ENCODE results near the gene DCANP1. TPM values are rescaled to one million over a fixed set of nuclear protein-coding genes. Genes with fewer than 3 reads are reported as not detected.

The DCANP1 gene
- total RNA-seq, 1 donor from 2014 or later = not detected

- H3K4me1 Mint-ChIP-seq (ENCODE audit: unreplicated experiment) = no peaks in the 10 kb centered on the region
- TF ChIP-seq CTCF (IDR thresholded peaks at IDR 0.05) = no peak
- no peak overlapping the region for H3K4me3 Mint-ChIP-seq (ENCODE audit: unreplicated experiment)
- H3K27ac Mint-ChIP-seq (ENCODE audit: unreplicated experiment) = no peak overlapping the region
- H3K27me3 Mint-ChIP-seq (ENCODE audit: unreplicated experiment) = peaks cover 45% of the 10 kb centered on the region
- no peaks in the 10 kb centered on the region for H3K9me3 Mint-ChIP-seq (ENCODE audit: unreplicated experiment)
- H3K36me3 Mint-ChIP-seq (ENCODE audit: unreplicated experiment) = no peaks in the 10 kb centered on the region
- DNase-seq (ENCODE audit: extremely low spot score, unreplicated experiment) = no peak
Observed at GRCh38 chr5:135480511-135480910, 33.4 kb upstream of the DCANP1 start.

- H3K9me3 Mint-ChIP-seq (ENCODE audit: unreplicated experiment) = no peaks in the 10 kb centered on the region
- H3K4me1 Mint-ChIP-seq (ENCODE audit: unreplicated experiment) = no peaks in the 10 kb centered on the region
- no peak overlapping the region for H3K4me3 Mint-ChIP-seq (ENCODE audit: unreplicated experiment)
- TF ChIP-seq CTCF (IDR thresholded peaks at IDR 0.05) = no peak
- no peak overlapping the region for H3K27ac Mint-ChIP-seq (ENCODE audit: unreplicated experiment)
- peaks cover 51% of the 10 kb centered on the region for H3K27me3 Mint-ChIP-seq (ENCODE audit: unreplicated experiment)
- no peak for DNase-seq (ENCODE audit: extremely low spot score, unreplicated experiment)
- no peaks in the 10 kb centered on the region for H3K36me3 Mint-ChIP-seq (ENCODE audit: unreplicated experiment)
Observed at GRCh38 chr5:135478938-135479337, 31.8 kb upstream of the DCANP1 start.

- Mint-ChIP-seq H3K27me3 (ENCODE audit: unreplicated experiment) (peaks cover 58% of the 10 kb centered on the region), H3K4me3 (ENCODE audit: unreplicated experiment) (no peak overlapping the region), H3K36me3 (ENCODE audit: unreplicated experiment) (no peaks in the 10 kb centered on the region)
Observed at GRCh38 chr5:135477613-135478066, 30.5 kb upstream of the DCANP1 start.

GRCh38 chr5:135476615-135477581 lies 29.8 kb upstream of the DCANP1 start:
- Mint-ChIP-seq H3K4me1 (ENCODE audit: unreplicated experiment) (no peaks in the 10 kb centered on the region), H3K9me3 (ENCODE audit: unreplicated experiment) (no peaks in the 10 kb centered on the region), H3K36me3 (ENCODE audit: unreplicated experiment) (no peaks in the 10 kb centered on the region), H3K27ac (ENCODE audit: unreplicated experiment) (no peak overlapping the region), H3K4me3 (ENCODE audit: unreplicated experiment) (no peak overlapping the region), H3K27me3 (ENCODE audit: unreplicated experiment) (peaks cover 63% of the 10 kb centered on the region)
- no peak for DNase-seq (ENCODE audit: extremely low spot score, unreplicated experiment)
- no peak for TF ChIP-seq CTCF (IDR thresholded peaks at IDR 0.05)

More at GRCh38 chr5:135477613-135478066, 30.5 kb upstream of the DCANP1 start:
- Mint-ChIP-seq H3K4me1 (ENCODE audit: unreplicated experiment) (no peaks in the 10 kb centered on the region), H3K27ac (ENCODE audit: unreplicated experiment) (no peak overlapping the region), H3K9me3 (ENCODE audit: unreplicated experiment) (no peaks in the 10 kb centered on the region)
- no peak for DNase-seq (ENCODE audit: extremely low spot score, unreplicated experiment)
- no peak for TF ChIP-seq CTCF (IDR thresholded peaks at IDR 0.05)

GRCh38 chr5:135473956-135474670 lies 27.0 kb upstream of the DCANP1 start:
- TF ChIP-seq CTCF (IDR thresholded peaks at IDR 0.05) = no peak
- Mint-ChIP-seq H3K4me3 (ENCODE audit: unreplicated experiment) (no peak overlapping the region), H3K27ac (ENCODE audit: unreplicated experiment) (no peak overlapping the region), H3K36me3 (ENCODE audit: unreplicated experiment) (no peaks in the 10 kb centered on the region), H3K27me3 (ENCODE audit: unreplicated experiment) (peaks cover 73% of the 10 kb centered on the region), H3K4me1 (ENCODE audit: unreplicated experiment) (no peaks in the 10 kb centered on the region), H3K9me3 (ENCODE audit: unreplicated experiment) (no peaks in the 10 kb centered on the region)
- no peak for DNase-seq (ENCODE audit: extremely low spot score, unreplicated experiment)
